OCI-LY1 (cell line): ENCODE measurements around the gene SLC51B.

Experiments used
- H2AFZ ChIP-seq: fragments of 200-600 bp; sonication (generic), shearing (Covaris generic); 2 replicates; pipeline ENCODE4 v1.6.0; 2014; ENCODE audit warnings: antibody characterized with exemption, mild to moderate bottlenecking, low read length
- H3F3A ChIP-seq: fragments of 200-600 bp; sonication (generic), shearing (Covaris generic); 2 replicates; pipeline ENCODE4 v1.6.0; 2014; ENCODE audit warnings: mild to moderate bottlenecking, antibody characterized with exemption, low read length, moderate library complexity; ENCODE audit not compliant: insufficient read depth
- H3K27ac ChIP-seq: fragments of 200-600 bp; sonication (generic); 2 replicates; pipeline ENCODE4 v1.5.1; 2014; ENCODE audit warnings: low read length, mixed run types, mild to moderate bottlenecking, low read depth; ENCODE audit not compliant: poor library complexity, severe bottlenecking
- H3K27me3 ChIP-seq: fragments of 200-600 bp; sonication (generic); 2 replicates; pipeline ENCODE4 v1.6.0; 2014; ENCODE audit warnings: antibody characterized with exemption, mild to moderate bottlenecking, low read length, moderate library complexity; ENCODE audit not compliant: insufficient read depth
- H3K36me3 ChIP-seq: fragments of 200-600 bp; sonication (generic); 2 replicates; pipeline ENCODE4 v1.6.1; 2014; ENCODE audit warnings: mild to moderate bottlenecking, antibody characterized with exemption, low read length, moderate library complexity, mixed read lengths; ENCODE audit not compliant: insufficient read depth
- H3K4me1 ChIP-seq: fragments of 200-600 bp; sonication (generic); 2 replicates; pipeline ENCODE4 v1.5.1; 2014; ENCODE audit warnings: mild to moderate bottlenecking, low read length, moderate library complexity; ENCODE audit not compliant: insufficient read depth, severe bottlenecking
- H3K4me2 ChIP-seq: fragments of 200-600 bp; sonication (generic), shearing (Covaris generic); 2 replicates; pipeline ENCODE4 v1.6.1; 2014; ENCODE audit warnings: low read length
- H3K4me3 ChIP-seq: fragments of 200-600 bp; sonication (generic); 2 replicates; pipeline ENCODE4 v1.5.1; 2014; ENCODE audit warnings: low read length, low read depth, mild to moderate bottlenecking, mixed read lengths; ENCODE audit not compliant: poor library complexity, severe bottlenecking
- H3K79me2 ChIP-seq: fragments of 200-600 bp; shearing (Covaris generic); 2 replicates; pipeline ENCODE4 v1.6.1; 2016; ENCODE audit warnings: mixed run types, low read length, mixed read lengths; ENCODE audit not compliant: insufficient read depth
- H3K9ac ChIP-seq: fragments of 200-600 bp; sonication (generic), shearing (Covaris generic); 2 replicates; pipeline ENCODE4 v1.6.1; 2014; ENCODE audit warnings: mild to moderate bottlenecking, low read length, mixed read lengths
- H3K9me2 ChIP-seq: fragments of 200-600 bp; sonication (generic), shearing (Covaris generic); 2 replicates; pipeline ENCODE4 v1.6.1; 2014; ENCODE audit warnings: low read depth, mild to moderate bottlenecking, low read length, mixed read lengths
- H3K9me3 ChIP-seq: fragments of 200-600 bp; shearing (Covaris generic); 2 replicates; pipeline ENCODE4 v1.6.1; 2014; ENCODE audit warnings: low read length, mixed read lengths
- H4K20me1 ChIP-seq: fragments of 200-600 bp; sonication (generic), shearing (Covaris generic); 2 replicates; pipeline ENCODE4 v1.6.0; 2016; ENCODE audit warnings: mild to moderate bottlenecking, low read length; ENCODE audit not compliant: insufficient read depth
- EZH2 ChIP-seq: fragments of 200-600 bp; sonication (generic), shearing (Covaris generic); IDR thresholded peaks from 2 replicates; pipeline ENCODE4 v1.8.0; 2017; ENCODE audit warnings: borderline replicate concordance, mixed run types, mild to moderate bottlenecking, antibody characterized with exemption, low read length, moderate library complexity, mixed read lengths
- TF ChIP-seq, protein P1 (sequence below): fragments of 200-600 bp; sonication (generic), shearing (Covaris generic); IDR thresholded peaks from 2 replicates; pipeline ENCODE4 v1.5.1; 2017; ENCODE audit warnings: mild to moderate bottlenecking, antibody characterized with exemption, low read length, moderate library complexity, mixed read lengths

SLC51B gene

DNA sequence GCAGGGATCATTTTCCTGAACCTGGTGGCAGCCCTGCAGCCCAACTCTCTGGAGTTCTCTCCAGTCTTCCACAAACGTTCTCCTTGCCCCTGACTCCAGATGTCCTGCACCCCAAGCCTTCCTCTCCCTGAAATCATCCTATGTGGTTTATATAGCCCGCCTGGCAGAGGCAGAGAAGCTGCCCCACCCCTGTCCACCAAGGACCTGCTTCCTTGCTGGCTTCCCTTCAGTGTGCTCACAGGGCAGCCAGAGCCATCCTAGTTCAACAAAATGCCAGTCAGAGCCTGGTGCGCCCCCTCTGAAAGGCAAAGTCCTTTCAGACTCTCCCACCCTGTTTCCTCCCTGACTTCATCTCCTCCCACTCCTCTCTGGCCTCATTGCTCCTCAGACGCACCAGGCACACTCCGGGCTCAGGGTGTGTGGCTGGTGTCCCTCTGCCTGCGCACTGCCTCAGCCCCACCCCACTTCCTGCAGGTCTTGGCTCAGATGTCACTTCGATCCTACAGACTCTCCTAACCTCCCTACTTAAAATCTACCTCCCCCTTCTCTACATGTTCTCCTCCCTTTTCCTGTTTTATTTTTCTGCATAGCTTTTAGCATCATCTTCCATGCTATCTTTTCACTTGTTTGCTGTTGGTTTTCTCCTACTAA, 37.2 kb downstream of the SLC51B start:
- no peaks in the 10 kb centered on the region for H3K9me2 ChIP-seq
- no peaks in the 10 kb centered on the region for H3K36me3 ChIP-seq
- H3K9me3 ChIP-seq, result no peaks in the 10 kb centered on the region
- no peaks in the 10 kb centered on the region for H3K79me2 ChIP-seq
- no peaks in the 10 kb centered on the region for H3K27me3 ChIP-seq
- H3K4me2 ChIP-seq, result no peak overlapping the region
- no peak overlapping the region for H2AFZ ChIP-seq
- H3K9ac ChIP-seq, result no peak overlapping the region
- no peak overlapping the region for H3K4me3 ChIP-seq
- no peaks in the 10 kb centered on the region for H3F3A ChIP-seq
- H3K27ac ChIP-seq, result no peak overlapping the region
- no peaks in the 10 kb centered on the region for H3K4me1 ChIP-seq
- TF ChIP-seq, protein P1, sequence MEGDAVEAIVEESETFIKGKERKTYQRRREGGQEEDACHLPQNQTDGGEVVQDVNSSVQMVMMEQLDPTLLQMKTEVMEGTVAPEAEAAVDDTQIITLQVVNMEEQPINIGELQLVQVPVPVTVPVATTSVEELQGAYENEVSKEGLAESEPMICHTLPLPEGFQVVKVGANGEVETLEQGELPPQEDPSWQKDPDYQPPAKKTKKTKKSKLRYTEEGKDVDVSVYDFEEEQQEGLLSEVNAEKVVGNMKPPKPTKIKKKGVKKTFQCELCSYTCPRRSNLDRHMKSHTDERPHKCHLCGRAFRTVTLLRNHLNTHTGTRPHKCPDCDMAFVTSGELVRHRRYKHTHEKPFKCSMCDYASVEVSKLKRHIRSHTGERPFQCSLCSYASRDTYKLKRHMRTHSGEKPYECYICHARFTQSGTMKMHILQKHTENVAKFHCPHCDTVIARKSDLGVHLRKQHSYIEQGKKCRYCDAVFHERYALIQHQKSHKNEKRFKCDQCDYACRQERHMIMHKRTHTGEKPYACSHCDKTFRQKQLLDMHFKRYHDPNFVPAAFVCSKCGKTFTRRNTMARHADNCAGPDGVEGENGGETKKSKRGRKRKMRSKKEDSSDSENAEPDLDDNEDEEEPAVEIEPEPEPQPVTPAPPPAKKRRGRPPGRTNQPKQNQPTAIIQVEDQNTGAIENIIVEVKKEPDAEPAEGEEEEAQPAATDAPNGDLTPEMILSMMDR, result no peak
- TF ChIP-seq EZH2, result no peak
- H4K20me1 ChIP-seq, result no peaks in the 10 kb centered on the region

- no peak overlapping the region for H3K9ac ChIP-seq
Measured at GRCh38 chr15:65083262-65083701, 38.1 kb downstream of the SLC51B start.

DNA sequence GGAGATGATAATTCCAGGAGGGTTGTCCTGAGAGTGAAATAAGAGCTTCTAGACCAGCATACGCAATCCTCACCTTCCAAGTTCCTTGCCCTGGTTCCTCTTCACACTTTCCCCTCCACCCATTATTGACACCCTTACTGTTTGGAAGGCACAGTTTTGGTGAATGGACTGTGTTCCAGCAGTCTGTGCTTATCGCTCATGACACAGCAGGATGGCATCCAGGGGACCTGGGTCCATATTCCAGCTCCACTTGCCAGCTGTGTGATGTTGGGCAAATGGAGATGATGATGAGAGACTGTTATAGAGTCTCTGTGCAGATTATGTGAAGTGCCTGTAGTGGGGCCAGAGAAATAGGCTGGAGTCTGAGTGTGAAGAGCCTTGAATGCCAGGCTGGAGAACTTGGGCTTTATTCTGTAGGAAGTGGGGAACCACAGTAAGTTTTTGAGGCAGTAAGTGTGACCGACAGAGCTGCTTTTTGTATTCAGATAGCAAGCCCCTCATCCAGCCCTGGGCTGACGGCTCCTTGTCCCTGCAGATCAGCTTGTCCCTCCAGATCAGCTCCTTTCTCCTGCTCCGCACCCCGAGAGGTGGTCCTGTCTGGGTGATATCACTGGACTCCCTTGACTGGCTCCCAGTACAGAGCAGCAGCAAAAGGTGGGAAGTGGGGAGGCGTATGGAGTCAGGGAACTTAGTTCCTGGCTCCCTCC, 39.5 kb downstream of the SLC51B start:
- no peak overlapping the region for H2AFZ ChIP-seq
- no peak overlapping the region for H3K4me2 ChIP-seq
- H3K4me3 ChIP-seq, result no peak overlapping the region
- TF ChIP-seq EZH2, result no peak
- TF ChIP-seq, protein P1, result no peak
- no peaks in the 10 kb centered on the region for H3K9me3 ChIP-seq
- no peaks in the 10 kb centered on the region for H3F3A ChIP-seq
- H3K9ac ChIP-seq, result no peak overlapping the region
- H4K20me1 ChIP-seq, result no peaks in the 10 kb centered on the region
- no peak overlapping the region for H3K27ac ChIP-seq
- H3K36me3 ChIP-seq, result no peaks in the 10 kb centered on the region
- H3K4me1 ChIP-seq, result no peaks in the 10 kb centered on the region
- H3K9me2 ChIP-seq, result no peaks in the 10 kb centered on the region
- H3K79me2 ChIP-seq, result no peaks in the 10 kb centered on the region
- H3K27me3 ChIP-seq, result no peaks in the 10 kb centered on the region

More at GRCh38 chr15:65083262-65083701, 38.1 kb downstream of the SLC51B start:
- Histone ChIP-seq H3K4me2 (no peak overlapping the region), H3K4me3 (no peak overlapping the region), H3K27me3 (no peaks in the 10 kb centered on the region), H2AFZ (no peak overlapping the region), H3K27ac (no peak overlapping the region), H3K9me3 (no peaks in the 10 kb centered on the region), H3K9me2 (no peaks in the 10 kb centered on the region), H4K20me1 (no peaks in the 10 kb centered on the region), H3K36me3 (no peaks in the 10 kb centered on the region), H3K4me1 (no peaks in the 10 kb centered on the region), H3K79me2 (no peaks in the 10 kb centered on the region), H3F3A (no peaks in the 10 kb centered on the region)
- no peak for TF ChIP-seq EZH2
- TF ChIP-seq, protein P1, result no peak
